HepG2 (cell line): ENCODE measurements around the gene DUOXA1.

Experiments
- CTCF ChIP-seq: sonication (generic); formaldehyde crosslinking; IDR thresholded peaks from 2 replicates; pipeline ENCODE4 v1.5.0; 2020; ENCODE audit warnings: mild to moderate bottlenecking, missing genetic modification reagents, moderate library complexity
- HOXD1 ChIP-seq: sonication (generic); formaldehyde crosslinking; IDR thresholded peaks from 2 replicates; pipeline ENCODE4 v1.5.0; 2020; ENCODE audit warnings: missing genetic modification reagents
- POLR2AphosphoS5 ChIP-seq: IDR thresholded peaks from 2 replicates; pipeline ENCODE4 v1.6.1; 2012; ENCODE audit warnings: low read depth, low read length
- ZNF12 ChIP-seq: sonication (generic); formaldehyde crosslinking; IDR thresholded peaks from 2 replicates; pipeline ENCODE4 v1.5.0; 2020; ENCODE audit warnings: missing genetic modification reagents

DNA sequence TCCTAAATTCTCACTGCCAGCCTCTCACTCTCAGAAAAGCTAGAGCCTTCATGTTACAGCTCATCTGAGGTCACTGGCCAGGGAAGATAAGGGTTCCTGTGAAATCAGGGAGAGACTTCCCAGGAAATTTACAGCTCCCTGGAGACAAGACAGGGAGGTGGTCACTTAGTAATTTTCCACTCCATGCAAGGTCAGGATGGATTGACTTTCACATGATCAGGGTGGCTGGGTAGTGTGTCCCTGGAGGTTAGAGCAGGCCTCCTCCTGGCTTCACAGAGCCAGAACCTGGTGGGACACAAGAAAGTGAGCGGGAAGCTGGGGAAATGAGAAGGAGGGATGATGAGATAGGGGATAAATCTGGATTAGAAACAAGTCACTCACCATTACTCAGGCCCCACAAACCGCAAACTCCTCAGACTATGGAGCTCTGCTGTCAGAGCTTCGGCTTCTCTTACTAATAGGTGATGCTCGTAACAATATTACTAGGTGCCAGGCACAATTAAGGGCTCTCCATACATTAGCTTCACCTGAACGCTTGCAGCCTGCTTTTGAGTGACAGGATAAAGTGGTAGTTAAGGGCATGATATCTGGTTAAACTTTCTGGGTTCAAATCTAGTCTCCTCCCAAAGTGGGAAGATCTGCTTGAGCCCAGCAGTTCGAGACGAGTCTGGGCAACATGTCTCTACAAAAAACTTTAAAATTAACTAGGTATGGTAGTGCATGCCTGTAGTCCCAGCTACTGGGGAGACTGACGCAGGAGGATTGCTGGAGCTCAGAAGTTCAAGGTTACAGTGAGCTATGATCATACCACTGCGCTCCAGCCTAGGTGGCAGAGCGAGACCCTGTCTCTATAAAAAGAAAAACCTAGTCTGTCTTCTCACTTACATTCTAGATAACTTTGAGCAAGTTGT lies 40.6 kb downstream of the DUOXA1 start:
- TF ChIP-seq POLR2AphosphoS5 (no peak), ZNF12 (CRISPR knock-in tag) (no peak), CTCF (CRISPR knock-in tag) (no peak), HOXD1 (no peak)
